Measurements from ENCODE around the gene KSR1. TPM values are rescaled to one million over a fixed set of nuclear protein-coding genes. Genes with fewer than 3 reads are reported as not detected.

KSR1 gene
- total RNA-seq, 1 donor from 2014 or later = 60.6 TPM

DNA sequence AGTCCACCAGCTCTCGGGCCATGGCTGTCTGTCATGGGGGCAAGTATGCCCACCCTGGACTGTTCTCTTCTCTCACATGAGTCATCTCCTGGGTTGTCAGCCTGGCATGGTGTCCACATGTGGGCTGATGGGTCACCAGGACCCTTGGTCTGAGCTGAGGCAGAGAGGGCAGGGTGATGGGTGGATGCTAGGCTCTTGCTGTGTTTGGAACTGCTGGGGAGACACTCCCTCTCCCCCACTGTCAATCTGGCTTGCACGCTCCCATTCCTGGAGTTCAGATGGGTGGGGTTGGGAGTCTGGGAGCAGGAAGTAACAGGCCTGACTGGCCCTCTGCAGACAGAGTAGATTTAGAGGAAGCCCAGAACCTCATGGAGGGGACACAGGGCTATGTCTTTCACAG, 28.9 kb downstream of the KSR1 start:
- Mint-ChIP-seq H3K27me3 (ENCODE audit: low read depth) (no peaks in the 10 kb centered on the region), H3K4me1 (ENCODE audit: low read depth) (peaks cover 63% of the 10 kb centered on the region), H3K9me3 (ENCODE audit: low read depth) (no peaks in the 10 kb centered on the region), H3K36me3 (ENCODE audit: low read depth) (peaks cover 2% of the 10 kb centered on the region), H3K4me3 (ENCODE audit: unreplicated experiment) (no peak overlapping the region), H3K27ac (ENCODE audit: unreplicated experiment) (no peak overlapping the region)
- TF ChIP-seq, protein P1, sequence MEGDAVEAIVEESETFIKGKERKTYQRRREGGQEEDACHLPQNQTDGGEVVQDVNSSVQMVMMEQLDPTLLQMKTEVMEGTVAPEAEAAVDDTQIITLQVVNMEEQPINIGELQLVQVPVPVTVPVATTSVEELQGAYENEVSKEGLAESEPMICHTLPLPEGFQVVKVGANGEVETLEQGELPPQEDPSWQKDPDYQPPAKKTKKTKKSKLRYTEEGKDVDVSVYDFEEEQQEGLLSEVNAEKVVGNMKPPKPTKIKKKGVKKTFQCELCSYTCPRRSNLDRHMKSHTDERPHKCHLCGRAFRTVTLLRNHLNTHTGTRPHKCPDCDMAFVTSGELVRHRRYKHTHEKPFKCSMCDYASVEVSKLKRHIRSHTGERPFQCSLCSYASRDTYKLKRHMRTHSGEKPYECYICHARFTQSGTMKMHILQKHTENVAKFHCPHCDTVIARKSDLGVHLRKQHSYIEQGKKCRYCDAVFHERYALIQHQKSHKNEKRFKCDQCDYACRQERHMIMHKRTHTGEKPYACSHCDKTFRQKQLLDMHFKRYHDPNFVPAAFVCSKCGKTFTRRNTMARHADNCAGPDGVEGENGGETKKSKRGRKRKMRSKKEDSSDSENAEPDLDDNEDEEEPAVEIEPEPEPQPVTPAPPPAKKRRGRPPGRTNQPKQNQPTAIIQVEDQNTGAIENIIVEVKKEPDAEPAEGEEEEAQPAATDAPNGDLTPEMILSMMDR (IDR thresholded peaks at IDR 0.05) = no peak
- no peak for DNase-seq (ENCODE audit: low spot score)

DNA sequence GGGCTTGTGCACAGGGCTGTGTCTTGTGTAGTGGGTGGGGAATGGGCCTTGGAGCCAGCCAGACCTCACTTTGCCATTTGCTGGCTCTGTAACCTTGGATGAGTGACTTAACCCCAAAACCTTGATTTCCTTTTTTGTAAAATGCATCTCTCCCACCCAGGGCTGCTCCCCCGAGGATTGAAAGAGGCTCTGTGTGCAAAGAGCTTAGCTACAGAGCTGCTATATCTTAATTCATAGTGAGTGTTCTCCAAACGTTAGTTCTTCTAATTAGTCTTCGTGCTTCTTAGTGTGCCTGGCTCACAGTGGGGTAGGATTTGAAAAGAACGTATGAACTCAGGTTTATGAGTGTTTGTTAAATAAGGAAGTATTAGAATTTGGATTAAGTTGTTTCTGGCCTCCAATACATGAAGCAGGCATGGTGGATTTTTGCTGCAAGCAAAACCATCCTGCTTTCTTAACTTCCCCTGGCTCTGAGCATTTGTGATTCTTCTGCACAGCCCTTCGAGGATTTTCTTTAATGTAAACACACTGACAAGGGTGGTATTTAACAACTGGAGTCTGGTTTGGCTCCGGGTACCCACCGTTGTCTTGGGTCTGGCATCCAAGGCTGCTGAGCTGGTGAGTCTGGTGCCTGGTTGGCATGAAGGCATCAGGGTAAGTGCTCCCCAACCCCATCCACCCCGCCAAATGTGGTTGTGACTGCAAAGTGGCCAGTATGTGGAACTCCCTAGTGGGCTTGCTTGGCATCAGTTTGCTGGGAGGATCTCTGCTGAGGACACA, 29.7 kb downstream of the KSR1 start:
- TF ChIP-seq, protein P1 (IDR thresholded peaks at IDR 0.05) = no peak
- H3K27ac Mint-ChIP-seq (ENCODE audit: unreplicated experiment) = peak overlapping the region; percentile 4
- H3K4me3 Mint-ChIP-seq (ENCODE audit: unreplicated experiment) = no peak overlapping the region
- peaks cover 70% of the 10 kb centered on the region for H3K4me1 Mint-ChIP-seq (ENCODE audit: low read depth)
- no peaks in the 10 kb centered on the region for H3K9me3 Mint-ChIP-seq (ENCODE audit: low read depth)
- peaks cover 2% of the 10 kb centered on the region for H3K36me3 Mint-ChIP-seq (ENCODE audit: low read depth)
- no peak for DNase-seq (ENCODE audit: low spot score)
- H3K27me3 Mint-ChIP-seq (ENCODE audit: low read depth) = no peaks in the 10 kb centered on the region

DNA sequence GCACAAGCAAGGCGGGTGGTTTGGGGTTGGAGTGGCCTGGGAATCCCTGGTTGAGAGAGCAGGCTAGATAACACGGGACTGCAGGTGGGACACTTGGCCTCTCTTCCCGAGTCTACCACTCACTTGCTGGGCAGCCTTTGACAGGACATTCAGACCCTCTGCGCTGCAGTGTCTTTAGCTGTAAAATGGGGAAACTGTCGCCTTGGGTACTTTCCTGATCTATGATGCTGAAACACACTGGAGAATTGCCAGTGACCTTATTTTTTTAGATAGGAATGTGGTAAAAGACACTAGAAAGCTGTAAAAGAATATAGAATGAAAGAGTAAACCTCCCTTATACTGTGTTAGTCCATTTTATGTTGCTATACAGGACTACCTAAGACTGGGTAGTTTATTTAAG, 30.5 kb downstream of the KSR1 start:
- Mint-ChIP-seq H3K27ac (ENCODE audit: unreplicated experiment) (no peak overlapping the region), H3K36me3 (ENCODE audit: low read depth) (peaks cover 2% of the 10 kb centered on the region), H3K27me3 (ENCODE audit: low read depth) (no peaks in the 10 kb centered on the region), H3K9me3 (ENCODE audit: low read depth) (no peaks in the 10 kb centered on the region), H3K4me1 (ENCODE audit: low read depth) (peaks cover 71% of the 10 kb centered on the region), H3K4me3 (ENCODE audit: unreplicated experiment) (no peak overlapping the region)
- DNase-seq (ENCODE audit: low spot score) = no peak
- TF ChIP-seq, protein P1 (IDR thresholded peaks at IDR 0.05) = no peak

DNA sequence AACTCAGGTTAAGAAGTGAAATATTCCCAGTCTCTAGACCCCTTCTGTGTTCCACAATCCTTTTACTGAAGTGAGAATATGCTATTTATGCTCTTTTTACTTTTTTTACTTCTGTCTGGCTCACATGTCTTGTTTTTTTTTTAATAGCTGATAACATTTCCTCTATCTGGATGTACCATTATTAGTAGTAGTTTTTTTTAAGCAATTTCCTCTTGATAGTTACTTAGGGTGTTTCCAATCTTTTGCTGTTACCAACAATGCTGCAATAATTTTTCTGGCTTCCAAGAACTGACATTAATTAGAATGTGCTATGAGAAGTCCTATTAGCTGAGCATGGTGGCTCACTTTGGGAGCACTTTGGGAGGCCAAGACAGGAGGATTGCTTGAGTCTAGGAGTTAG, 32.0 kb downstream of the KSR1 start:
- TF ChIP-seq, protein P1 (IDR thresholded peaks at IDR 0.05) = no peak
- Mint-ChIP-seq H3K27me3 (ENCODE audit: low read depth) (no peaks in the 10 kb centered on the region), H3K9me3 (ENCODE audit: low read depth) (no peaks in the 10 kb centered on the region), H3K36me3 (ENCODE audit: low read depth) (peaks cover 2% of the 10 kb centered on the region), H3K4me3 (ENCODE audit: unreplicated experiment) (no peak overlapping the region), H3K27ac (ENCODE audit: unreplicated experiment) (no peak overlapping the region), H3K4me1 (ENCODE audit: low read depth) (peaks cover 79% of the 10 kb centered on the region)
- DNase-seq (ENCODE audit: low spot score) = no peak

DNA sequence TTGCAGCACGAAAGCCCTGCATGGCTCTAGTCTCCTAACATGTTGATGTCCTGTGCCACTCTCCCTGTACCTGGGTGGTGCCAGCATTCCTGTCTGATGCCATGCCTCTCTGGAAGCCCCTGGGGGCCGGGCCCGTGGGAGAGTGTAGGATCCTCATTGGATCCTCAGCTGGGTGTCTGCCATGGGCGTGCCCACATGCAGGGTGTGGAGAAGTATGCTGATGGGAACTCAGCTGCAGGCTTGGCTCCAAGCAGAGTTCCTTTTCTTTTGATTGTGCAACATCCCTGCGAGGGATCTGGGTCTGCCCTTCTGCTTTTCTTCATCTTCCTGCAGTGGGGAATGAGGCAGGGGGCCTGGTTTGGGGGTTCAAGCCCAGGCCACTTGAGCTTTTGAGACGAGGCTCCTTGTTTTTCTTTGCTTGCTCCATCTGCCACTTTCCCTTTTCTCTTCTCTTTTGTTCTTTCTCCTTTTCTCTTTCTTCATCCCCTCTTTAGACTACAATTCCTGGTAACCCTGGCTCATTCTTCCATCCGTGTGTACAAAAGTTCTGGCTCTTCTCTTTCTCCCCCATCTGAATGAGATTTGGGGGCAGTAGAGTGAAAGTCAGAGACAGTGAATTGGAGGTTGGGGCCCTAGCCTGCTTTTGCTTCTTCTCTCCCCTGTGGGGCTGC, 32.9 kb downstream of the KSR1 start:
- Mint-ChIP-seq H3K27me3 (ENCODE audit: low read depth) (no peaks in the 10 kb centered on the region), H3K4me3 (ENCODE audit: unreplicated experiment) (peak overlapping the region; percentile 25), H3K36me3 (ENCODE audit: low read depth) (peaks cover 2% of the 10 kb centered on the region), H3K4me1 (ENCODE audit: low read depth) (peaks cover 83% of the 10 kb centered on the region), H3K9me3 (ENCODE audit: low read depth) (no peaks in the 10 kb centered on the region), H3K27ac (ENCODE audit: unreplicated experiment) (peak overlapping the region; percentile 90)
- no peak for DNase-seq (ENCODE audit: low spot score)
- TF ChIP-seq, protein P1 (IDR thresholded peaks at IDR 0.05) = no peak
